Medulla oblongata (tissue), 1 donor: ENCODE measurements around the gene RBM39.
"Not testable (repeated sequence)": the region's sequence is repeated elsewhere in the genome, so short reads cannot be mapped to it uniquely, and the experiment has no call there.

Experiments
- DNase-seq: peaks from one replicate; pipeline ENCODE4 v3.0.0-alpha.2; 2015; ENCODE audit errors: extremely low spot score

The RBM39 gene

GRCh38 chr20:35706591-35707529 is 35.2 kb downstream of the RBM39 start:
- not testable (repeated sequence) for DNase-seq

GRCh38 chr20:35705894-35706293 is 36.2 kb downstream of the RBM39 start:
- not testable (repeated sequence) for DNase-seq

GRCh38 chr20:35704514-35705261 is 37.4 kb downstream of the RBM39 start:
- DNase-seq: no peak

GRCh38 chr20:35702824-35703695 is 39.0 kb downstream of the RBM39 start:
- no peak for DNase-seq

- no peak for DNase-seq
Observed at GRCh38 chr20:35702051-35702823, 39.8 kb downstream of the RBM39 start.

- no peak for DNase-seq
Observed at GRCh38 chr20:35700625-35701148, 41.4 kb downstream of the RBM39 start.

GRCh38 chr20:35699957-35700624 is 42.0 kb downstream of the RBM39 start:
- DNase-seq: no peak

- peak; percentile 87 for DNase-seq
Observed at GRCh38 chr20:35699127-35699956, 42.7 kb downstream of the RBM39 start, which contains the start of the genes NFS1 and ROMO1. NFS1 (minus strand) TSS chr20:35699352; CDS start chr20:35699288, 64 bp downstream. ROMO1 (plus strand) TSS chr20:35699405; CDS start chr20:35699633, 228 bp downstream.

GRCh38 chr20:35698298-35699126 is 43.5 kb downstream of the RBM39 start:
- no peak for DNase-seq

GRCh38 chr20:35697696-35698297 is 44.3 kb downstream of the RBM39 start:
- DNase-seq: no peak

- DNase-seq: no peak
Observed at GRCh38 chr20:35695978-35696377, 46.1 kb downstream of the RBM39 start.

- DNase-seq: no peak
Observed at GRCh38 chr20:35695245-35695749, 46.8 kb downstream of the RBM39 start.

GRCh38 chr20:35690265-35690664 is 51.8 kb downstream of the RBM39 start:
- no peak for DNase-seq

GRCh38 chr20:35686872-35687271 is 55.2 kb downstream of the RBM39 start:
- not testable (repeated sequence) for DNase-seq

- not testable (repeated sequence) for DNase-seq
Observed at GRCh38 chr20:35685368-35685767, 56.7 kb downstream of the RBM39 start.

GRCh38 chr20:35681960-35682359 is 60.1 kb downstream of the RBM39 start:
- no peak for DNase-seq

GRCh38 chr20:35680452-35681183 is 61.4 kb downstream of the RBM39 start:
- DNase-seq: no peak
